CD4-positive, alpha-beta T cell (primary cell): Measurements from ENCODE around the gene C11orf97. TPM values are rescaled to one million over a fixed set of nuclear protein-coding genes. Genes with fewer than 3 reads are reported as not detected.

Source experiments
- ATAC-seq: fragments of 200-7000 bp; cut with Tn5 transposase; one replicate; pipeline ENCODE4 v1.10.0; 2022; ENCODE audit warnings: mild to moderate bottlenecking; ENCODE audit not compliant: poor library complexity
- CTCF ChIA-PET: fragments of 350-600 bp; sonication (Branson Sonifier 250); formaldehyde crosslinking; loops from one replicate; lab custom pipeline; 2021; ENCODE audit warnings: antibody characterized with exemption, inconsistent platforms; lab: Charles Lee
- POLR2A ChIA-PET: fragments of 350-600 bp; sonication (Branson Sonifier 250); formaldehyde crosslinking; loops from one replicate; lab custom pipeline; 2021; ENCODE audit warnings: antibody characterized with exemption, inconsistent platforms; lab: Charles Lee
- DNase-seq, 14 experiments: peaks; one replicate each; pipeline ENCODE4 v3.0.0-alpha.2; 2013 to 2020; ENCODE audit warnings: mixed read lengths in 2 of 14
- H3K27ac ChIP-seq, 2 donors: one replicate each; pipeline versions ENCODE4 v1.5.1 to v1.7.0; 2013; ENCODE audit warnings: low read length in 2 of 2, low read depth in 1 of 2, mild to moderate bottlenecking in 1 of 2
- H3K27me3 ChIP-seq, 2 experiments: 1 replicate in 1 of 2; 2 replicates in 1 of 2; pipeline versions ENCODE4 v1.6.1 to v1.7.0; 2013; ENCODE audit warnings: low read length in 2 of 2, control low read depth in 1 of 2, mild to moderate bottlenecking in 1 of 2, moderate library complexity in 1 of 2; ENCODE audit not compliant: insufficient read depth in 2 of 2, control insufficient read depth in 1 of 2
- H3K36me3 ChIP-seq: one replicate; pipeline ENCODE4 v1.6.1; 2013; ENCODE audit warnings: low read length, control low read depth; ENCODE audit not compliant: insufficient read depth
- H3K4me1 ChIP-seq: one replicate; pipeline ENCODE4 v1.6.1; 2013; ENCODE audit warnings: low read length, control low read depth; ENCODE audit not compliant: insufficient read depth
- H3K4me3 ChIP-seq: one replicate; pipeline ENCODE4 v1.5.1; 2013; ENCODE audit warnings: mild to moderate bottlenecking, low read length, moderate library complexity
- H3K9me3 ChIP-seq, 2 experiments: 1 replicate in 1 of 2; 2 replicates in 1 of 2; pipeline versions ENCODE4 v1.6.1 to v1.7.0; 2013; ENCODE audit warnings: low read length in 2 of 2, mild to moderate bottlenecking in 2 of 2, control low read depth in 1 of 2, moderate library complexity in 1 of 2; ENCODE audit not compliant: control insufficient read depth in 1 of 2, insufficient read depth in 1 of 2
- H3K27ac Mint-ChIP-seq: one replicate; pipeline ENCODE4 v1.8.0; 2020; ENCODE audit warnings: mixed read lengths
- H3K27me3 Mint-ChIP-seq: one replicate; pipeline ENCODE4 v1.8.0; 2021; ENCODE audit warnings: mixed read lengths
- H3K36me3 Mint-ChIP-seq: one replicate; pipeline ENCODE4 v1.8.0; 2021; ENCODE audit warnings: low read depth, mixed read lengths
- H3K4me1 Mint-ChIP-seq: one replicate; pipeline ENCODE4 v1.8.0; 2021; ENCODE audit warnings: low read depth, mixed read lengths
- H3K4me3 Mint-ChIP-seq: one replicate; pipeline ENCODE4 v1.8.0; 2020; ENCODE audit warnings: mild to moderate bottlenecking, mixed read lengths
- H3K9me3 Mint-ChIP-seq: one replicate; pipeline ENCODE4 v1.8.0; 2020; ENCODE audit warnings: mixed read lengths
- CTCF ChIP-seq: fragments of 200-600 bp; IDR thresholded peaks from one replicate; pipeline ENCODE4 v1.8.0; 2022; ENCODE audit warnings: antibody characterized with exemption, mild to moderate bottlenecking
- intact Hi-C, 2 experiments: fragments of 100-400 bp; cut with DNase I in 1 of 2; cut with micrococcal nuclease in 1 of 2; formaldehyde crosslinking; loops; one replicate each; pipeline versions ENCODE4 v1.15.1 to v1.9.0; 2023 to 2025; cut with DNase I, micrococcal nuclease
- total RNA-seq, 174 experiments: library from RNA in 2 of 174; stranded (reverse) in 2 of 174; gene quantifications; one replicate each; pipeline ENCODE4 v1.2.3 and lab custom pipeline; 2021 to 2026

Gene C11orf97
- total RNA-seq, 2 experiments from 2014 or later, result not detected

- H3K4me1 Mint-ChIP-seq, result peaks cover 17% of the 10 kb centered on the region
- H3K27me3 ChIP-seq, result no peaks in the 10 kb centered on the region
- H3K4me3 Mint-ChIP-seq, result no peak overlapping the region
- no peak for TF ChIP-seq CTCF
- intact Hi-C loops, result no loop called here
- ChIA-PET CTCF (no interaction called here), POLR2A (no interaction called here)
- no peak overlapping the region for H3K27ac Mint-ChIP-seq
- no peaks in the 10 kb centered on the region for H3K4me1 ChIP-seq
- no peak for DNase-seq
- no peaks in the 10 kb centered on the region for H3K9me3 Mint-ChIP-seq
- no peak overlapping the region for H3K27ac ChIP-seq
- H3K9me3 ChIP-seq, result no peaks in the 10 kb centered on the region
- H3K27me3 Mint-ChIP-seq, result no peaks in the 10 kb centered on the region
- peaks cover 91% of the 10 kb centered on the region for H3K36me3 Mint-ChIP-seq
- no peak for ATAC-seq
- H3K4me3 ChIP-seq, result no peak overlapping the region
- peaks cover 34% of the 10 kb centered on the region for H3K36me3 ChIP-seq
These were observed 34.6 kb upstream of the C11orf97 start for GRCh38 chr11:94477624-94478023.

- Mint-ChIP-seq H3K27ac (no peak overlapping the region), H3K27me3 (no peaks in the 10 kb centered on the region), H3K4me3 (no peak overlapping the region), H3K9me3 (no peaks in the 10 kb centered on the region), H3K36me3 (peaks cover 95% of the 10 kb centered on the region), H3K4me1 (peaks cover 9% of the 10 kb centered on the region)
- Histone ChIP-seq H3K4me3 (no peak overlapping the region), H3K36me3 (peaks cover 44% of the 10 kb centered on the region), H3K27ac (no peak overlapping the region), H3K9me3 (no peaks in the 10 kb centered on the region), H3K27me3 (no peaks in the 10 kb centered on the region), H3K4me1 (no peaks in the 10 kb centered on the region)
- ATAC-seq, result no peak
- ChIA-PET CTCF (no interaction called here), POLR2A (no interaction called here)
- no peak for DNase-seq
- intact Hi-C loops, result no loop called here
- TF ChIP-seq CTCF, result no peak
These were observed 30.9 kb upstream of the C11orf97 start for GRCh38 chr11:94481342-94481741.

- Histone ChIP-seq H3K27me3 (no peaks in the 10 kb centered on the region), H3K27ac (no peak overlapping the region), H3K4me1 (no peaks in the 10 kb centered on the region), H3K4me3 (no peak overlapping the region), H3K9me3 (no peaks in the 10 kb centered on the region), H3K36me3 (peaks cover 71% of the 10 kb centered on the region)
- Mint-ChIP-seq H3K36me3 (peaks cover 94% of the 10 kb centered on the region), H3K4me3 (no peak overlapping the region), H3K27me3 (no peaks in the 10 kb centered on the region), H3K4me1 (peaks cover 26% of the 10 kb centered on the region), H3K9me3 (no peaks in the 10 kb centered on the region), H3K27ac (no peak overlapping the region)
- ChIA-PET CTCF (no interaction called here), POLR2A (no interaction called here)
- no peak for DNase-seq
- ATAC-seq, result no peak
- intact Hi-C loops, result no loop called here
- TF ChIP-seq CTCF, result no peak
These were observed 26.2 kb upstream of the C11orf97 start for GRCh38 chr11:94486068-94486467.
